G401 (cell line): ENCODE data around the gene RNF141. TPM values are rescaled to one million over a fixed set of nuclear protein-coding genes. Genes with fewer than 3 reads are reported as not detected.
A peak's percentile ranks its signal among the peaks of the same experiment; 100 is the strongest.

ENCODE experiments used
- DNase-seq: peaks from one replicate; pipeline ENCODE4 v3.0.0-alpha.2; 2015; ENCODE audit warnings: low spot score
- in situ Hi-C: cut with HindIII; loops from 2 replicates; pipeline ENCODE4 v1.10.0; 2016; ENCODE audit warnings: low sequenced_read_pairs, mixed read lengths
- total RNA-seq: library from RNA; depleted of rRNA; stranded (reverse); fragments of >200 nt; shearing (Covaris generic); gene quantifications from 2 replicates; pipeline ENCODE4 v1.2.3, GENCODE V29; 2014

Gene RNF141
- total RNA-seq, 1 experiment from 2014 or later, result 27.7 TPM

- in situ Hi-C loops, result no loop called here
- DNase-seq, result no peak
Observed at GRCh38 chr11:10488121-10488933, 52.7 kb downstream of the RNF141 start.

- DNase-seq, result no peak
Observed at GRCh38 chr11:10487002-10487647, 53.9 kb downstream of the RNF141 start.

GRCh38 chr11:10486161-10486840 lies 54.7 kb downstream of the RNF141 start:
- no peak for DNase-seq
- in situ Hi-C loops, result no loop called here

More at GRCh38 chr11:10487002-10487647, 53.9 kb downstream of the RNF141 start:
- in situ Hi-C loops, result no loop called here

GRCh38 chr11:10485646-10486045 lies 55.3 kb downstream of the RNF141 start:
- DNase-seq, result no peak

GRCh38 chr11:10484461-10485180 lies 56.4 kb downstream of the RNF141 start:
- DNase-seq, result no peak
- in situ Hi-C loops, result no loop called here

More at GRCh38 chr11:10485646-10486045, 55.3 kb downstream of the RNF141 start:
- in situ Hi-C loops, result no loop called here

GRCh38 chr11:10483584-10483983 lies 57.4 kb downstream of the RNF141 start:
- in situ Hi-C loops, result no loop called here
- no peak for DNase-seq

- in situ Hi-C loops, result no loop called here
- DNase-seq, result no peak
Observed at GRCh38 chr11:10483174-10483573, 57.8 kb downstream of the RNF141 start.

- in situ Hi-C loops, result no loop called here
- DNase-seq, result no peak
Observed at GRCh38 chr11:10481560-10482349, 59.2 kb downstream of the RNF141 start.

GRCh38 chr11:10480760-10481159 lies 60.2 kb downstream of the RNF141 start:
- DNase-seq, result peak; percentile 8

GRCh38 chr11:10480026-10480425 lies 61.0 kb downstream of the RNF141 start:
- in situ Hi-C loops, result no loop called here

More at GRCh38 chr11:10480760-10481159, 60.2 kb downstream of the RNF141 start:
- in situ Hi-C loops, result no loop called here

GRCh38 chr11:10478574-10479550 lies 62.1 kb downstream of the RNF141 start:
- peak; percentile 89 for DNase-seq
- in situ Hi-C loops, result no loop called here

More at GRCh38 chr11:10480026-10480425, 61.0 kb downstream of the RNF141 start:
- DNase-seq, result peak; percentile 53

- in situ Hi-C loops, result no loop called here
- peak; percentile 7 for DNase-seq
Observed at GRCh38 chr11:10478066-10478465, 62.9 kb downstream of the RNF141 start.

GRCh38 chr11:10477690-10478046 lies 63.3 kb downstream of the RNF141 start:
- no peak for DNase-seq
- in situ Hi-C loops, result no loop called here

- no peak for DNase-seq
- in situ Hi-C loops, result no loop called here
Observed at GRCh38 chr11:10476927-10477689, 63.9 kb downstream of the RNF141 start.

GRCh38 chr11:10476342-10476741 lies 64.6 kb downstream of the RNF141 start:
- no peak for DNase-seq

GRCh38 chr11:10474551-10474950 lies 66.4 kb downstream of the RNF141 start:
- in situ Hi-C loops, result no loop called here
- DNase-seq, result no peak

More at GRCh38 chr11:10476342-10476741, 64.6 kb downstream of the RNF141 start:
- in situ Hi-C loops, result no loop called here

GRCh38 chr11:10473371-10473770 lies 67.6 kb downstream of the RNF141 start:
- DNase-seq, result no peak
- in situ Hi-C loops, result no loop called here
